ENCODE results near the gene OSBPL10.
A peak's percentile ranks its signal among the peaks of the same experiment; 100 is the strongest.

Gene OSBPL10

DNA sequence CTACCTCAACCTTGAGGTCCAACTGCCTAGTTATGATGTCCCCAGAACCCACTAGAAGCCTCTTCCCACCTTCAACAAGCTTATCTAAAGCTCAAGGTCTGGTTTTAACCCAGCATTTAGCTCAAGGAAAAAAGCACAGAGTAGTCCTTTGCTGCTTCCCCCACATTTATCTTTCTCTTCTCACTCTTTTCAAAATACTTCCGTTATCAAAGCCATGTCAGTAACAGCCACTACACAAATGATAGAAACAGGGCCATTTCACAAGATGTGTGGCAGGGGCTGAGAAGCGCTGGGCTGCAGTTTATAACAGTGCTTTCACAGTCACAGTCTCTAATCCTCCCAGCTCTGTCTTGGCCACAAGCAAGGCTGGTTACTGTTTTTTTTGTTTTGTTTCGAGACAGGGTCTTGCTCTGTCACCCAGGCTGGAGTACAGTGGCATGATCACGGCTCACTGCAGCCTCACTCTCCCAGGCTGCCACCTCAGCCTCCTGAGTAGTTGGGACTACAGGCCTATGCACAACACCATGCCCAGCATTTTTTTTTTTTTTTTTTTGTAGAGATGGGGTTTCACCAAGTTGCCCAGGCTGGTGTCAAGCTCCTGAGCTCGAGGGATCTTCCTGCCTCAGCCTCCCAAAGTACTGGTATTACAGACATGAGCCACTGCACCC, 218.8 kb downstream of the OSBPL10 start:
- Histone ChIP-seq H3K27me3 (ENCODE audit: control insufficient read depth, insufficient read depth, low read length) (no peaks in the 10 kb centered on the region), H3K9ac (no peak overlapping the region), H3K4me1 (peaks cover 11% of the 10 kb centered on the region), H3K4me2 (ENCODE audit: low read length) (no peak overlapping the region), H3K4me3 (ENCODE audit: low read depth, low read length) (no peak overlapping the region), H3K36me3 (ENCODE audit: control insufficient read depth, insufficient read depth, low read length) (no peaks in the 10 kb centered on the region), H3K27ac (no peak overlapping the region), H3K79me2 (no peaks in the 10 kb centered on the region), H3K9me3 (ENCODE audit: control insufficient read depth, low read length) (no peaks in the 10 kb centered on the region), H2AFZ (peak overlapping the region; percentile 20)
- TF ChIP-seq, protein P1, sequence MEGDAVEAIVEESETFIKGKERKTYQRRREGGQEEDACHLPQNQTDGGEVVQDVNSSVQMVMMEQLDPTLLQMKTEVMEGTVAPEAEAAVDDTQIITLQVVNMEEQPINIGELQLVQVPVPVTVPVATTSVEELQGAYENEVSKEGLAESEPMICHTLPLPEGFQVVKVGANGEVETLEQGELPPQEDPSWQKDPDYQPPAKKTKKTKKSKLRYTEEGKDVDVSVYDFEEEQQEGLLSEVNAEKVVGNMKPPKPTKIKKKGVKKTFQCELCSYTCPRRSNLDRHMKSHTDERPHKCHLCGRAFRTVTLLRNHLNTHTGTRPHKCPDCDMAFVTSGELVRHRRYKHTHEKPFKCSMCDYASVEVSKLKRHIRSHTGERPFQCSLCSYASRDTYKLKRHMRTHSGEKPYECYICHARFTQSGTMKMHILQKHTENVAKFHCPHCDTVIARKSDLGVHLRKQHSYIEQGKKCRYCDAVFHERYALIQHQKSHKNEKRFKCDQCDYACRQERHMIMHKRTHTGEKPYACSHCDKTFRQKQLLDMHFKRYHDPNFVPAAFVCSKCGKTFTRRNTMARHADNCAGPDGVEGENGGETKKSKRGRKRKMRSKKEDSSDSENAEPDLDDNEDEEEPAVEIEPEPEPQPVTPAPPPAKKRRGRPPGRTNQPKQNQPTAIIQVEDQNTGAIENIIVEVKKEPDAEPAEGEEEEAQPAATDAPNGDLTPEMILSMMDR (IDR thresholded peaks at IDR 0.05): no peak

DNA sequence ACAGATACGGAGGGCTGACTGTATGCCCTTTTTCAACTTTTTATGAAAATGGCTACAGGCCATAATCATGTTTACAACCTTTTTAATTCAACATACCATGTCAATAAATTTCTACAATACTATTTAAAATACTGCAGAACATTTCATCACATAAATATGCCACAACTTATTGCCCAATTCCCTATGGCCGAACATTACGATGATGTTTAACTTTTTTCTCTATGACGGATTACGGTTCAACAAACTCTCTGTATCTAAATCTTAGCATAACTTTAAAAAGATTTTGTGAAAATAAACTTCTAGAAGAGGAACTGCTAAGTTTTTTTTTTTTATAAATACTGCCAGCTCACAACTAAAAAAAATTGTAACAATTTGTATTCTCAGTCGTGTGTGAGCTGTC, 220.4 kb downstream of the OSBPL10 start:
- Histone ChIP-seq H3K4me1 (peaks cover 13% of the 10 kb centered on the region), H3K4me2 (ENCODE audit: low read length) (no peak overlapping the region), H3K27ac (no peak overlapping the region), H3K27me3 (ENCODE audit: control insufficient read depth, insufficient read depth, low read length) (no peaks in the 10 kb centered on the region), H2AFZ (no peak overlapping the region), H3K36me3 (ENCODE audit: control insufficient read depth, insufficient read depth, low read length) (no peaks in the 10 kb centered on the region), H3K4me3 (ENCODE audit: low read depth, low read length) (no peak overlapping the region), H3K9ac (no peak overlapping the region), H3K79me2 (no peaks in the 10 kb centered on the region), H3K9me3 (ENCODE audit: control insufficient read depth, low read length) (no peaks in the 10 kb centered on the region)
- TF ChIP-seq, protein P1 (IDR thresholded peaks at IDR 0.05): no peak

DNA sequence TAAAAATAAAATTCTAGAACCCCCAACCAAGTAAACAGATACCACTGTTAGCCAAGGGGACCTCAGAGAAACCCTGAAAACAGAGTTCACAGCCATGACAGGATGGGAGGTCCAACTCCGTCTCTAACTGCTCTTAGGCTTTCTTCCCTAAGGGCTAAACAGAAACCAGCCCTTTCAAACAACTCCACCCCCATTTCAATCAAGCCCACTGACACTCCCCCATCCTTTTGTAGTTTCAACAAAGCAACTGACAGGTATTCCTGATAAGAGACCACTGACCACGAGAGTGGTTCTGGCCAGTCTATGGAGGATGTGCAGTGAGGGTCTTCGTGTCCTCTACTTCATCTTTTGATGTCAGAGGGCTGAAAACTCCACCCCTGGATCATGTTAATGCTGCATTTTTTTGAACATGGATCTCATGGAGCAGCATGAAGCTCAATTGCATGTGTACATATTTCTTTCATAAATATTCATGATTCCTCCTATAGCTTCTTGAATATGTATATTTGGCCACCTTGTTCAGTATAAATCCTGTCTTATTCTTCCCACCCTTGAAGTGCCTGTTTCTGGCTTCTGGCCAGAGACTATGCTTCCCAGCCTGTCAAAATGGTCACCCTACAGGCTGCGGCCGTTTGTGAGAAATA, 222.6 kb downstream of the OSBPL10 start:
- Histone ChIP-seq H3K36me3 (ENCODE audit: control insufficient read depth, insufficient read depth, low read length) (no peaks in the 10 kb centered on the region), H3K79me2 (no peaks in the 10 kb centered on the region), H3K9ac (no peak overlapping the region), H3K27me3 (ENCODE audit: control insufficient read depth, insufficient read depth, low read length) (no peaks in the 10 kb centered on the region), H3K4me1 (peaks cover 18% of the 10 kb centered on the region), H3K4me3 (ENCODE audit: low read depth, low read length) (no peak overlapping the region), H3K9me3 (ENCODE audit: control insufficient read depth, low read length) (no peaks in the 10 kb centered on the region), H3K4me2 (ENCODE audit: low read length) (no peak overlapping the region), H2AFZ (no peak overlapping the region), H3K27ac (no peak overlapping the region)
- TF ChIP-seq, protein P1 (IDR thresholded peaks at IDR 0.05): no peak

DNA sequence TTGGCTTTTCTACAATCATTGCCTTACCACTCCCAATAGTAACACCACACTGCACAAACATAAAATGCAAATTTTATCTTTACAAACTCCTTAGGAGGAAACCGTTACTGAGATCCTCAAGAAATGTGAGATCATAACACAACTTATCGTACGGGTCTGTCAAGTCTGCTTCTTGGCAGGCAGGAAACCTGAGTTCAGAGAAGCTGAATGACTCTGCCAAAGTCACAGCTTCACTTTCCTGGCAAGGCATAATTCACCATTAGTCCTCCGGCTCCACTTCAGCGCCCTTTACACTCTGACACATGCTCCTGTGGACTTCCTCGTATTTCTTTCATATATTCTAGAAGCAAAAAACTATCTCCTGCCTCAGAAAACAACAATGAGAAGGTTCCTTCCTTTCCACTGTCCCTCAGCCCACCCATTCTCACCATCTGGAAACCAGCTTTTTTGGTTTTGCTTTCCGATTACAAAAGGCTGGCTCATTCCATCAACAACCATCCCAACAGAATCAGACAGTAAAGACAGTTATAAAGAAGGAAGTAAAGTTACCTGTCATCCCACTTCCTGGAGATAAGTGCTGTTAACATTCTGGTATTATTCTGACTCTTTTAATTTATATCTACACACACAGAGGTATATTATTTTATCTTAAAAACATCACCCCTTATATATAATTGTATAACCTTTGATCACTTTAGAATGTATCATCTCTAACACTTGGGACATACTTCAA, 225.0 kb downstream of the OSBPL10 start:
- Histone ChIP-seq H3K36me3 (ENCODE audit: control insufficient read depth, insufficient read depth, low read length) (no peaks in the 10 kb centered on the region), H3K27ac (no peak overlapping the region), H3K9ac (no peak overlapping the region), H3K9me3 (ENCODE audit: control insufficient read depth, low read length) (no peaks in the 10 kb centered on the region), H3K27me3 (ENCODE audit: control insufficient read depth, insufficient read depth, low read length) (no peaks in the 10 kb centered on the region), H3K4me1 (peaks cover 15% of the 10 kb centered on the region), H3K79me2 (no peaks in the 10 kb centered on the region), H2AFZ (no peak overlapping the region), H3K4me3 (ENCODE audit: low read depth, low read length) (no peak overlapping the region), H3K4me2 (ENCODE audit: low read length) (no peak overlapping the region)
- TF ChIP-seq, protein P1 (IDR thresholded peaks at IDR 0.05): no peak

All from parathyroid adenoma (tissue), 2 donors.